Thoracic aorta (tissue), 2 donors: ENCODE results near the gene CRYL1. TPM values are rescaled to one million over a fixed set of nuclear protein-coding genes. Genes with fewer than 3 reads are reported as not detected.
A peak's percentile ranks its signal among the peaks of the same experiment; 100 is the strongest.

ENCODE experiments used
- ATAC-seq: fragments of 150-250 bp; one replicate; pipeline ENCODE4 v1.8.0; 2017; ENCODE audit warnings: low read depth; ENCODE audit not compliant: insufficient number of reproducible peaks, low FRiP score
- DNase-seq: peaks from one replicate; pipeline ENCODE4 v3.0.0-alpha.2; 2020; ENCODE audit warnings: low spot score
- H3K27ac ChIP-seq, 2 donors: fragments of 200-600 bp; sonication (generic); 1 replicate in 1 of 2; 2 replicates in 1 of 2; pipeline ENCODE4 v1.5.1; 2016; ENCODE audit warnings: mild to moderate bottlenecking in 2 of 2, moderate library complexity in 2 of 2
- H3K27me3 ChIP-seq: fragments of 200-600 bp; sonication (generic); replicated peaks from 2 replicates; pipeline ENCODE4 v1.6.0; 2016; ENCODE audit warnings: mild to moderate bottlenecking; ENCODE audit not compliant: insufficient read depth
- H3K36me3 ChIP-seq: fragments of 200-600 bp; sonication (generic); one replicate; pipeline ENCODE4 v1.5.1; 2016
- H3K4me1 ChIP-seq, 2 donors: fragments of 200-600 bp; sonication (generic); 1 replicate in 1 of 2; 2 replicates in 1 of 2; pipeline versions ENCODE4 v1.5.1 to v1.6.0; 2016; ENCODE audit warnings: low read depth in 2 of 2, mild to moderate bottlenecking in 1 of 2; ENCODE audit not compliant: control insufficient read depth in 1 of 2
- H3K4me3 ChIP-seq: fragments of 200-600 bp; sonication (generic); 2 replicates; pipeline ENCODE4 v1.5.1; 2016; ENCODE audit warnings: mild to moderate bottlenecking
- H3K9me3 ChIP-seq: fragments of 200-600 bp; sonication (generic); 2 replicates; pipeline ENCODE4 v1.5.1; 2016
- CTCF ChIP-seq: fragments of 200-600 bp; sonication (generic); IDR thresholded peaks from one replicate; pipeline ENCODE4 v1.5.1; 2019; ENCODE audit warnings: antibody characterized with exemption
- total RNA-seq, 2 donors: library from RNA; depleted of rRNA; stranded (reverse); fragments of >200 nt; gene quantifications; one replicate each; pipeline versions ENCODE4 v1.1.0 to v1.2.3, GENCODE V29; 2016

The CRYL1 gene
- total RNA-seq, 2 donors from 2014 or later = 38.9 to 57.4 TPM

- H3K27me3 ChIP-seq = no peaks in the 10 kb centered on the region
- H3K36me3 ChIP-seq = peaks cover 4% of the 10 kb centered on the region
- peaks cover 10 to 18% of the 10 kb centered on the region in 2 donors for H3K4me1 ChIP-seq
- H3K27ac ChIP-seq = no peak overlapping the region
- TF ChIP-seq CTCF = no peak
- DNase-seq = no peak
- ATAC-seq = no peak
- no peak overlapping the region for H3K4me3 ChIP-seq
- no peaks in the 10 kb centered on the region for H3K9me3 ChIP-seq
These were observed 104.7 kb downstream of the CRYL1 start for GRCh38 chr13:20420938-20421337.

GRCh38 chr13:20418953-20419352 is 106.7 kb downstream of the CRYL1 start:
- ATAC-seq (no peak), DNase-seq (no peak)
- Histone ChIP-seq H3K4me3 (no peak overlapping the region), H3K36me3 (no peaks in the 10 kb centered on the region), H3K9me3 (no peaks in the 10 kb centered on the region), H3K4me1 (peaks cover 10 to 20% of the 10 kb centered on the region in 2 donors), H3K27me3 (no peaks in the 10 kb centered on the region), H3K27ac (peak overlapping the region in 1 of 2 donors; percentile 72)
- no peak for TF ChIP-seq CTCF

- H3K27ac ChIP-seq = peak overlapping the region; percentile 12 to 63
- peaks cover 7% of the 10 kb centered on the region for H3K36me3 ChIP-seq
- ATAC-seq = no peak
- H3K9me3 ChIP-seq = no peaks in the 10 kb centered on the region
- DNase-seq = no peak
- no peak for TF ChIP-seq CTCF
- H3K4me3 ChIP-seq = no peak overlapping the region
- H3K27me3 ChIP-seq = no peaks in the 10 kb centered on the region
- H3K4me1 ChIP-seq = peaks cover 10 to 20% of the 10 kb centered on the region in 2 donors
These were observed 109.4 kb downstream of the CRYL1 start for GRCh38 chr13:20416223-20416745.

- no peak for ATAC-seq
These were observed 110.0 kb downstream of the CRYL1 start for GRCh38 chr13:20415694-20416107.

GRCh38 chr13:20415306-20415679 is 110.4 kb downstream of the CRYL1 start:
- no peak overlapping the region for H3K27ac ChIP-seq
- ATAC-seq = no peak
- DNase-seq = no peak
- H3K36me3 ChIP-seq = peaks cover 7% of the 10 kb centered on the region
- no peak for TF ChIP-seq CTCF
- H3K4me3 ChIP-seq = no peak overlapping the region
- H3K27me3 ChIP-seq = no peaks in the 10 kb centered on the region
- no peaks in the 10 kb centered on the region for H3K9me3 ChIP-seq
- H3K4me1 ChIP-seq = peaks cover 10 to 19% of the 10 kb centered on the region in 2 donors

More at GRCh38 chr13:20415694-20416107, 110.0 kb downstream of the CRYL1 start:
- peaks cover 7% of the 10 kb centered on the region for H3K36me3 ChIP-seq
- no peak for TF ChIP-seq CTCF
- no peak overlapping the region for H3K4me3 ChIP-seq
- peaks cover 10 to 20% of the 10 kb centered on the region in 2 donors for H3K4me1 ChIP-seq
- H3K27ac ChIP-seq = peak overlapping the region in 1 of 2 donors; percentile 63
- no peaks in the 10 kb centered on the region for H3K27me3 ChIP-seq
- no peak for DNase-seq
- H3K9me3 ChIP-seq = no peaks in the 10 kb centered on the region
